Lower leg skin (tissue), 3 donors: ENCODE results near the gene TLCD3A.
"Not testable (repeated sequence)": the region's sequence is repeated elsewhere in the genome, so short reads cannot be mapped to it uniquely, and the experiment has no call there.

Experiments used
- CTCF ChIP-seq, 3 donors: fragments of 450-650 bp; IDR thresholded peaks; one replicate each; pipeline ENCODE4 v1.5.1; 2016; ENCODE audit warnings: antibody characterized with exemption in 3 of 3, mild to moderate bottlenecking in 3 of 3, moderate library complexity in 2 of 3
- POLR2A ChIP-seq, 2 donors: fragments of 450-650 bp; IDR thresholded peaks; one replicate each; pipeline ENCODE4 v1.6.1; 2016 to 2017; ENCODE audit warnings: antibody characterized with exemption in 2 of 2, mild to moderate bottlenecking in 1 of 2, moderate library complexity in 1 of 2

GRCh38 chr17:789931-790873 is 57.8 kb downstream of the TLCD3A start:
- TF ChIP-seq POLR2A, CTCF (IDR thresholded peaks at IDR 0.05): not testable (repeated sequence)
